GM12873 (cell line): ENCODE data around the gene EVA1A.

Experiments used
- CTCF ChIP-seq: IDR thresholded peaks from 2 replicates; pipeline ENCODE4 v1.5.1; 2012; ENCODE audit warnings: low read depth, mild to moderate bottlenecking, moderate library complexity, low read length, control low read depth; ENCODE audit not compliant: insufficient read depth; ENCODE audit errors: missing control alignments

The EVA1A gene

DNA sequence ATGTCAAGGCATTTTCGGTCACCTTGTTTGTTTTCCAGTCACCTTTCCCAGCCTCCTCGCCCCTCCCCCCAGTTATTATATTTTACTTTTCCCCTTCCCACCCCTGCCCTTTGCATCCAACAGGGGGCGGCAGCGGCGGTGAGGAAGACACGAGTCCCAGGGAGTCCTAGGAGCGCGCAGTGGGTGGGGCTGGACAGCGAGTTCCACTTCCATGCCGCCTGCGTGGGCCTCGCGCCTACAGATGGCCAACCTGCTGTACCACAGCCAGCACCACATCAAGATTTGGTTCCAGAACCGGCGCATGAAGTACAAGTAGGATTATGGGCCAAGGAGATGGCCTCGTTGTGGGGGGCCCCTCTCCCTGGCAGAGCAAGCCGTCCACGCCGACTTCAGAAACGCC lies 37.2 kb upstream of the EVA1A start:
- no peak for TF ChIP-seq CTCF

DNA sequence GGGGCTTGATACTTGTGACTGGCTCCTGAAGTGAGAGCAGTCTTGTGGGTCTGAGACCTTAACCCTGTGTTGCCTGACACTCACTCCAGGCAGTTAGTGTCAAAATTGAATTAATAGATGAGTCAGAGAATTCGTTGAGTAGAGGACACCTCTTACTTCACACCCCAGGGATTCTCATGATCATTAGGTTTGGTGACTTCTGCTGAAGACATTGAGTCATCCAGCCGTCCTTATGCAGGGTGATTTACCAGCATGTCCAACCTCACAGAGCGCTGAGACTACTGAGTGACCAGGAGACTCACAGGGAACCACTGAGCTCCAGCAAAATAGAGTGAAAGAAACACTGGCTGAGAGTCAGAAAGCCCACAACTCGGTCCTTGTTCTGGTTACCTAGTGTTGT lies 36.0 kb upstream of the EVA1A start:
- no peak for TF ChIP-seq CTCF

DNA sequence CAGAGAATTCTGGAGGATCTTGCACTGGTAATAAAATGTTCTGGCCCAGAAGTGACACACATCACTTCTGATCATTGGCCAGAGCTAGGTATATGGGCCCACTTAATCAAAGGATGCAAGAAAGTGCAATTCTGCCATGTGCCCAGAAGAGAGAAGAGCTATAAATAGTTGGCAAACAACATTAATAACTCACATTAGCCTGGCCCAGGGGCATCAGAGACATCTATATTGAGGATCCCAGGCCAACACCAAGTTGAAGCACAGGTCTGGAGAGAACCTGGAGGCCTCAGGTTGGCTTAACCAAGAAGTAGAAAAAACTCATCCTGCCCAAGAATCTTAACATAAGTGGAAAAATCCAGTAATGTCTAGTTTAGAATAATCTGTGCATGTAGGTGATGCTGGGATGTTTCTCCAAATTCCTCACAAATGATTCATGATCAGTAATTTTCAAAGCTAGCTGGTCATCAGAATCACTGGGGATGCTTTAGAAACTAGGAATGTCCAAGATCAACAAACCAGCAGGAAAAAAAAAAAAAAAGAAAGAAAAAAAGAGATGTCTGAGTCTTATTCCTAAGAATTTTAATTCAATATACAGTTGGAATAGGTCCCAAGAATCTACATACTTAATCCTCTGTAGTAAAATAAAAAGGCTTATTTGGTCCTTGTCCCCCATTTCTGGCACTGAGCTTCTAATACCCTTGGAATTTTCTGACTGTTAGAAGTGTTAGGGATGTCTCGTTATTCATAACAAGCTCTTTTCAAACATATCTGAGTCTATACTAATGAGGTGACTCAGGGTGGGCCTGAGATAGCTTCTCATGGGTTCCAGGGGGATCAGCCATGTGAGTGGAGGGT lies 35.0 kb upstream of the EVA1A start:
- no peak for TF ChIP-seq CTCF

- no peak for TF ChIP-seq CTCF
Observed at GRCh38 chr2:75594596-75594995, 33.9 kb upstream of the EVA1A start.

GRCh38 chr2:75592888-75593287 lies 32.1 kb upstream of the EVA1A start:
- TF ChIP-seq CTCF = no peak

DNA sequence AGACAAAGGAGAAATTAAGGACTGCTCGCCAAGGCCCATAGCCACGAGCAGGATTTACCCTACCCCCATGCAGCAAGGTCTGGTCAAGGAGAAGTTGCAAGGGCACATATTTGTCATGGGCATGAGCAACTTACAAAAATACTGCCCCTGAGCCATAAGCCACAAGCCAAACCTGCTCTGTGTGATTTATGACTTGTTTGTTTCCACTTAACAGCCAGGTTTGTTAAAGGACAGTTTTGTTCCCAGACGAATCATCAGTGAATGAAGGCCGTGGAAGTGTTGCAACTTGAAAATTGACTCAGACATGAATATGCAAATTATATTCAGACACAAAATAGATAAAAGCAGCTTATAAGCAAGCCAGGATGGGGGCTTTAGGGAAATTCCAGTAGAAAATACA lies 31.3 kb upstream of the EVA1A start:
- TF ChIP-seq CTCF = no peak

GRCh38 chr2:75589391-75590105 lies 28.8 kb upstream of the EVA1A start:
- no peak for TF ChIP-seq CTCF
